CD4-positive, alpha-beta T cell treated with Interleukin-6 at 100 ng/mL for 8 hours (primary cell): ENCODE results near the gene PPP1R3D.

Experiments
- DNase-seq: peaks from one replicate; pipeline ENCODE4 v3.0.0-alpha.2; 2020; ENCODE audit warnings: mixed read lengths, low spot score

Gene PPP1R3D

GRCh38 chr20:59948212-59948611 lies 8.1 kb upstream of the PPP1R3D start:
- no peak for DNase-seq

GRCh38 chr20:59947376-59947775 lies 7.3 kb upstream of the PPP1R3D start:
- no peak for DNase-seq

- no peak for DNase-seq
These were observed 5.6 kb upstream of the PPP1R3D start for GRCh38 chr20:59945731-59946130.

- no peak for DNase-seq
These were observed 5.1 kb upstream of the PPP1R3D start for GRCh38 chr20:59945175-59945574.

GRCh38 chr20:59944726-59945125 lies 4.6 kb upstream of the PPP1R3D start:
- DNase-seq: no peak

- DNase-seq: no peak
These were observed 2.1 kb upstream of the PPP1R3D start for GRCh38 chr20:59942245-59942644.

GRCh38 chr20:59940956-59941294 lies 820 bp upstream of the PPP1R3D start:
- no peak for DNase-seq

GRCh38 chr20:59939879-59940128 lies 301 bp downstream of the PPP1R3D start:
- no peak for DNase-seq

- no peak for DNase-seq
These were observed 840 bp downstream of the PPP1R3D start for GRCh38 chr20:59939052-59939878.

GRCh38 chr20:59938696-59939051 lies 1.4 kb downstream of the PPP1R3D start:
- DNase-seq: no peak

GRCh38 chr20:59938221-59938620 lies 1.9 kb downstream of the PPP1R3D start:
- no peak for DNase-seq

- no peak for DNase-seq
These were observed 3.0 kb downstream of the PPP1R3D start for GRCh38 chr20:59937150-59937549.

- DNase-seq: no peak
These were observed 3.7 kb downstream of the PPP1R3D start for GRCh38 chr20:59936409-59936808.

- no peak for DNase-seq
These were observed 4.5 kb downstream of the PPP1R3D start for GRCh38 chr20:59935457-59936185.

GRCh38 chr20:59933849-59934585 lies 6.1 kb downstream of the PPP1R3D start:
- peak; percentile 69 for DNase-seq

- peak; percentile 59 for DNase-seq
These were observed 6.7 kb downstream of the PPP1R3D start, which contains the start of gene SYCP2 for GRCh38 chr20:59933296-59933848. TSS of gene SYCP2 (minus strand) at chr20:59933637. CDS start at chr20:59922413, 11,224 bp downstream.

- DNase-seq: no peak
These were observed 7.3 kb downstream of the PPP1R3D start for GRCh38 chr20:59932616-59933295.

GRCh38 chr20:59931511-59932312 lies 8.4 kb downstream of the PPP1R3D start:
- no peak for DNase-seq

GRCh38 chr20:59925899-59926298 lies 14.2 kb downstream of the PPP1R3D start:
- no peak for DNase-seq

GRCh38 chr20:59925359-59925758 lies 14.7 kb downstream of the PPP1R3D start:
- no peak for DNase-seq

- no peak for DNase-seq
These were observed 16.6 kb downstream of the PPP1R3D start for GRCh38 chr20:59923514-59923913.
